ENCODE results near the gene FANCC.
A peak's percentile ranks its signal among the peaks of the same experiment; 100 is the strongest.

FANCC gene, protein sequence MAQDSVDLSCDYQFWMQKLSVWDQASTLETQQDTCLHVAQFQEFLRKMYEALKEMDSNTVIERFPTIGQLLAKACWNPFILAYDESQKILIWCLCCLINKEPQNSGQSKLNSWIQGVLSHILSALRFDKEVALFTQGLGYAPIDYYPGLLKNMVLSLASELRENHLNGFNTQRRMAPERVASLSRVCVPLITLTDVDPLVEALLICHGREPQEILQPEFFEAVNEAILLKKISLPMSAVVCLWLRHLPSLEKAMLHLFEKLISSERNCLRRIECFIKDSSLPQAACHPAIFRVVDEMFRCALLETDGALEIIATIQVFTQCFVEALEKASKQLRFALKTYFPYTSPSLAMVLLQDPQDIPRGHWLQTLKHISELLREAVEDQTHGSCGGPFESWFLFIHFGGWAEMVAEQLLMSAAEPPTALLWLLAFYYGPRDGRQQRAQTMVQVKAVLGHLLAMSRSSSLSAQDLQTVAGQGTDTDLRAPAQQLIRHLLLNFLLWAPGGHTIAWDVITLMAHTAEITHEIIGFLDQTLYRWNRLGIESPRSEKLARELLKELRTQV

DNA sequence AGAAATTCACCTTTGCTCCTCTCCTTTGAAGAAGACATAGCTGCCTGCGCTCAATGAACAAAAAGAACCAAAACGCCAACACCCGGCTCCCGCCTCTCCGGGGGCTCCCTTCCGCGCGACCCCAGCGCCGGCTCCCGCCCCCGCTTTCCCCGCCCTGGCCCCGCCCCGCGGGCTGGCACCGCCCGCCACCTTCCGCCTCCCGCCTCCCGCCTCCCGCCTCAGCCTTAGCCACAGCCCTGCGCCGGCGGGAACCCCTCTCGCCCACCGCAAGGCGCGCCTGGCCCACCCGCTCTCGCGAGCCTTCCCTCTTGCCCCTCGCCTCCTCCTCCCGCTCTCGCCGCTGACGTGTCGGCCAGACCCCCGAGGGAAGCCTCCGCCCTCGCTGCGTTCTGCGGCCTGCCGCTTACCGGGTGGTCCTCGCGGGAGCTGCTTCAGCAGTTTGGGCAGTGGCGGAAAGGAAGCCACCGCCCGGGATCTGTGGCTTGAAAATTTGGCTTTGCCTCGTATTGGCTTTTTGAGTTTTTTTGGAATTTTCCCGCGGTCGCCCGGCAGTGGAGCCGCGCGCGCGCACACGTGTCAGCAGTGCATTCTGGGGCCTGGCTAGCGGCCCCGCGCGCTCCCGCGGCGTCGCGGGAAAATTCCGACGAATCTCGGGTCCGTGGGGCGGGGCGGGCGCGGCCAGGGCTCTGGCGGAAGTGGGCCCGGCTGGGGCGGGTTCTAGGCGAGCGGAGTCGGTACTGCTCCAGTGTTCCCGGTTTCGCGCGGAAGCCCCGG lies at the start of gene FANCC:
FANCC (minus strand) TSS at position 591 of the 774 bp plus-strand sequence. CDS start 68,418 bp downstream, outside the sequence.
- peak; percentile 52 to 83 for DNase-seq (ENCODE audit: extremely low read depth in 1 of 2, low read depth in 1 of 2)

DNA sequence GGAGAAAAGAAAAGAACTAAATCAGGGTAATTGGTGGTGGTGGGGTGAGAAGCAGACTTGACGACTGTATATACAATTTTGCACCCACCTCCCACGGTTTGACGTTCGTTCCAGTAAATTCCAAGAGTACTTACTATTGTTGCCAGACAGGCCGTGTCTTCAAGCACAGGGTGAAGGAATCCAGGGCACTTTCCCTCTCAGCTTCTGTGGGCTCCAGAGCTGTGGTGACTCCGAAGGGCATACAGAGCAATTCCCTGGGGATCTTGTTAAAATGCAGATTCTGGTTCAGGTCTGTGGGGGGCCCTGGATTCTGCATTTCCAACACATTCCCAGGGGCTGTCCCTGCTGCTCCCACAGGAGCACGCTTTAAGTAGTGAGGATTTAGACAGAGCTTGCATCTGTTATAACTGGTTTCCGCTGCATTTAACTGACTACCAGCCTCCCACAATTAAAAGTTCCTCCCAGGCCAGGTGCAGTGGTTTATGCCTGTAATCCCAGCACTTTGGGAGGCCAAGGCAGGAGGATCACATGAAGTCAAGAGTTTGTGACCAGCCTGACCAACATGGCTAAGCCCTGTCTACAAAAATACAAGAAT lies 49.3 kb upstream of the FANCC start:
- no peak for DNase-seq (ENCODE audit: extremely low read depth in 1 of 2, low read depth in 1 of 2)

DNA sequence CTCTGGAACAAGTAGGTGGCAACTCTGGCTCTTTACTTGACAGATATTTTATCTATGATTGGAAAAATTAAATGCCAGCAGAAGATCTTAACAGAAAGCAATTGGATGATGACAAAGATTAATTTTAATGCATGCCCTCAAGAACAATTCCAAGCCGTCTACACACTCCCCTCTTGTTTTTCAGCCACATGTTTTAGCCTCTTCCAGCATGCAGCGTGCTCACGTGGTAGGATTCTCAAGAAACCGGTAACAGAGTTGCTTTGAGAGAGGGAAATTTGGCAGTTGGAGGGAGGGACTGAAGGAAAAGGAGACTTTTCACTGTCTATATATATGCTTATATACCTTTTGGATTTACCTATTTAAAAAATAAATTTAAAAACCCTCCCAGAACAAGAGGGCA lies 48.3 kb upstream of the FANCC start:
- DNase-seq (ENCODE audit: extremely low read depth in 1 of 2, low read depth in 1 of 2), result no peak

DNA sequence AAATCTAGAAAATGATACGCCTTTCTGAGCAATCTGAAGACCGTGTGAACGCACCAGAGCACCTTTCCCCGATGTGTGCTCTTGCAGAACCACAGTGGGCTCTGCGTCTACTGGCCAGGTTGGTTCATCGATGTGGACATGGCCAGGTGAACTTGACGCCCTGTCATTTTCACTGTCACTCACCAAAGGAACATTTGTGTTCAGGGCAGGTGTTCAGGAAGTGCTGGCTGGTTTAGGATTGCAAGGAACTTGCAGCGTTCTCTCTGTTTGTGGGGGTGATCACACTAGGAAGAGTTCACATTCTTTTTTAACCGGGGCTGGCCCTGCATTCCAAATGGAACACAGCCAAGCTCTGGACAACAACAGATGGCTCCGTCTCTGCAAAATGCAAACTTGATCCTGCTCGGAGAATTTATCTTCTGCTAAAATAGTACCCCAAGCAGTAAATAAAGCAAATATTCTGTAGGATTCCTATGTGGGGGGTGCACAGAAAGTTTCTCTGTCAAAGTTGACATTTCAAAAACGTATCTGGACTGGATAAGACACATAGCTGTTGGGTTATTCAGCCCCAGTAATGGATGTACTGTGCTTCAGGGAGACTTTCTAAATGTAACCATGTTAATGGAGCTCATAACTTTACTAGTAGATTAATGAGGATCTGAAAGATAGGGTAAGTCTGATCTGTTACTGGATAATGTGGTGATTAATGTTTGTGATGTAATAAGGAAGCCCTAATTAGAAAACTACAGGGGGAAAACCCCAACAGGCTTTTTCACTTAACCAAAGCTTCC lies 45.7 kb upstream of the FANCC start:
- no peak for DNase-seq (ENCODE audit: extremely low read depth in 1 of 2, low read depth in 1 of 2)

DNA sequence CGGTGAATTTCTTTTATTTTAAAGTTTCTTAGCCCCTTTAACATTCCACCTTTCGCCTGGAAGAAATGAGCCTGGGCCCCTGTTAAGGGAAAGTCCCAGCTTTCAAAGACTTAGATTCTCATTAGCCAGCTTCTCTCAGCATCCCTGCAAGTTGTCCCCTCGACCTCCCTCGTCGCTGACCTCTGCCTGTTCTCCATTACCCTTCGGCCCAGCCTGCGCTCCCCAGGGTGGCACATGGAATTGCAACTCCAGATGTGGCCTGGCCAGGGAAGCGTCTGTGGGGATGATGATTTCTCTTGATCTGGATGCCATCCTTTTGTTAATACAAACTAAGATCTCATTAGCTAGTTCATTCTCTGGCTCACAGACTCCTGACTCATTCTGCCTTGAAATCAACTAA lies 43.4 kb upstream of the FANCC start:
- DNase-seq (ENCODE audit: extremely low read depth in 1 of 2, low read depth in 1 of 2), result no peak

DNA sequence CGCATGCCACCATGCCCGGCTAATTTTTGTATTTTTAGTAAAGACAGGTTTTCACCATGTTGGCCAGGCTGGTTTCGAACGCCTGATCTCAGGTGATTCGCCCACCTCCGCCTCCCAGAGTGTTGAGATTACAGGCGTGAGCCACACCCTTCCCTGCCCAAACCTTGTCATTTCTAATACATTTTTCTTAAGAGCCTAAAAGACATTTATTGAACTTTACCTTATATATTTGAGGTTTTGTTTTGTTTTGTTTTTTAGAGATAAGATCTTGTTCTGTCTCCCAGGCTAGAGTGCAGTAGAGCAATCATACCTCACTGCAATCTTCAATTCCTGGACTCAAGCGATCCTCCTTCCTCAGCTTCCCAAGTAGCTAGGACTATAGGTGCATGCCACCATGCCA lies 39.8 kb upstream of the FANCC start:
- no peak for DNase-seq (ENCODE audit: extremely low read depth in 1 of 2, low read depth in 1 of 2)

DNA sequence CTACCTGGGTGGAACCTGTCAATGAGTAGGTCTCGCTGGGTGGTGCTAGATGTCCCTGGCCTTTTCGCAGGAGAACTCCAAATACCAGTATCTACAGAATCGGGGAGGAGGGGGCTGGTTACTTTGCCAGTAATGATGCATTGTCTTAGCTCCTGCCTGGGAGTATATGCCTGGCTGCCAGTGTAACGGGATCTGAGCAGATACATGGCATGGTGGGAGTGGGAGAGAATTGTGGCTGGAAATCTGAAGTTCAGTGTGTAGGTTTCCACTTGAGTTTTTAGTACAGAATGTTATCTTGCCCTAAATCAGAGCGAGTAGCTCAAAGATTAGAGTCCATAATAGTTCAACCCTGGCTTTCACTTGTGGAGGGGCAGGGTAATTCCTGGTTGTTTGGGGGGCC lies 38.0 kb upstream of the FANCC start:
- no peak for DNase-seq (ENCODE audit: extremely low read depth in 1 of 2, low read depth in 1 of 2)

DNA sequence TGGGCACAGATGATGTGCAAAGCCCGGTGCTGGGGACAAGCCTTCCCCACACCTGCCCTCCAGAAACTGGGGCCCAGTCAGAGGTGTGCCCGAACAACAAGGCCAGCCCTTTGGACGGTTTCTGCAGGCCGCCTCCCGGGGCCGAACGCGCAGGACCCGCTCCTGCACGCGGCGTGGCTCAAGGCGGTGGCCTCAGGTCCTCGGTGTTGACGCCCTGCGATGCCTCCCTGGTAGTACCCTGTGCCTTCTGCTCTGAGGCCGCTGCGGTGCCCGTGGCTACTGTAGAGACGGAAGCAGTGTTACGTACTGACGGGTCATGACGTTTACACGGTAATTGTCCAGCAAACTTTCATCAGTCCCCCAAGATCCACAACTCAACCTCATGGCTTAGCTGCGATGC lies 33.5 kb upstream of the FANCC start:
- no peak for DNase-seq (ENCODE audit: extremely low read depth in 1 of 2, low read depth in 1 of 2)

DNA sequence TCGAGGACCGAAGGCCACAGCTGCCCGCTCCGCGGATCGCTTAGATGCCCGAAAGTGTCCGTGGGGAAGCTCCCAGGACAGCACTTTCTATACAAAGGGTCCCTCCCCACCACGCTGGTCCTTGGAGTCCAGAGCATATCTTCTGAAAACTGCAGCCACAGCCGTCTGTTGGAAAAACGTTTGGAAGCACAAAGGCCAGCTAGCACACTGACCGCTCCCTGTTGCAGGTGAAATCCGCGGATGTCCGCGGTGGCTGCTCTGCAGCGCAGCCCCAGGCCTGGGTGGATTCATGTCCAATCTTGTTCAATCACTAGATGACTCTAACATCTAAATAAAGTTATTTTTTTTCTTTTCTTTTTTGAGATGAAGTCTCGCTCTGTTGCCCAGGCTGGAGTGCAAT lies 32.8 kb upstream of the FANCC start:
- DNase-seq (ENCODE audit: extremely low read depth in 1 of 2, low read depth in 1 of 2), result no peak

DNA sequence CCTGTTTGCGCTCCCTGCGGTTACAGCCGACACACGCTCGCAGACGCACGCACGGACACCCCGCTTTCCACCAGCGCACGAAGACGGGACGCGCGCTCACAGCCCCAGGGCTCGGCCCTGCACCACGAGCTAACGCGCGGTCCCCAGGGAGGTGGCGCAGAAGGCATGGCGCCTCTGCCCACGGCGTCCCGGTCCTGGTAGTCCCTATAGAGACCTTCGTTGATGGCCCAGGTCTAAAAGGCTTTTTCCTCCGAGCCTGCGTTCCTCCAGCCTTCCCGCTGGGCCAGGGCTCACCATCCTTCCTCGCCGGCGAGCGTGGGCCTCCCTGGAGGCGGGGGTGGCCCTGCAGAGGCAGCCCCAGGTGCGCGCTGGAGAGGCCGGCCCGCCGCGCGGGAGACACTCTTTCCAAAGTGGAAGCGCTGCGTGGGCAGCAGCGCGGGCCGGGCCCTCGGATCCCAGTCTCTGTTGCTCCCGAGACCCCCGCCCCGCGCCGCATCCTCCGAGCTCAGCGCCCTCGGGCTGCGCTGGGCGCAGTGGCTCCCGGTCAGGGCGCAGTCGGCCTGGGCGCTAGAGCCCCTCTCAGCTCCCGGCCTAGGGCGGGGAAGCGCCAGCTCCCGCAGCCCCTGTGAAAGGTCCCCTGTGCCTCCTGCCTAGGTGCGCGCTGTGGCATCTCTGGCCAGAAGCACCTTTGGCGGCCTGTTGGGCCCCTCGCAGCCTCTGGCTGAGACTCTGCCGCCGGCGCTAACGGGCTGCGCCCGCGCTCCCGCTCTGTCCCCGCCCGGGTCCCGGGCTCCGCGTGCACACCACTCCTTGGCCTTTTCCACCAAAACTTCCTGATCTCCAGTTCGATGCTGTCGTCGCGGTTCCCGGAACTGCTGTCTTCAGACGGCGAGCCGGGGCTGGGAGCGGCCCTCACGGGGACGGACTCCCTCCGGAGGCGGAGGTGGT lies 31.9 kb upstream of the FANCC start:
- no peak for DNase-seq (ENCODE audit: extremely low read depth in 1 of 2, low read depth in 1 of 2)

DNA sequence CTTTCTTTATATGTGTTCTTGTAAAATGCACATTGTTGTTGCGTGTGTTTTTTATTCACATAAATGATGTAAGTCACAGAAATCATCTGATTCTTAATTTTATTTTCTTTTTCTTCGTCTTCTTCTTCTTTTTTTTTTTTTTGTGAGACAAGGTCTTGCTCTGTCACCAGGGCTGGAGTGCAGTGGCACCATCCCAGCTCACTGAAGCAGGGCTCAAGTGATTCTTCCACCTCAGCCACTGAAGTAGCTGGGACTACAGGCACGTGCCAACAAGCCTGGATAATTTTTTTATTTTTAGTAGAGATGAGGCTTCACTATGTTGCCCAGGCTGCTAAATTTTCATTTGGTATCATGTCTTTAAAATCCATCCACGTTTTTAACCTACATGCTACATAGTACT lies 28.5 kb upstream of the FANCC start:
- no peak for DNase-seq (ENCODE audit: extremely low read depth in 1 of 2, low read depth in 1 of 2)

DNA sequence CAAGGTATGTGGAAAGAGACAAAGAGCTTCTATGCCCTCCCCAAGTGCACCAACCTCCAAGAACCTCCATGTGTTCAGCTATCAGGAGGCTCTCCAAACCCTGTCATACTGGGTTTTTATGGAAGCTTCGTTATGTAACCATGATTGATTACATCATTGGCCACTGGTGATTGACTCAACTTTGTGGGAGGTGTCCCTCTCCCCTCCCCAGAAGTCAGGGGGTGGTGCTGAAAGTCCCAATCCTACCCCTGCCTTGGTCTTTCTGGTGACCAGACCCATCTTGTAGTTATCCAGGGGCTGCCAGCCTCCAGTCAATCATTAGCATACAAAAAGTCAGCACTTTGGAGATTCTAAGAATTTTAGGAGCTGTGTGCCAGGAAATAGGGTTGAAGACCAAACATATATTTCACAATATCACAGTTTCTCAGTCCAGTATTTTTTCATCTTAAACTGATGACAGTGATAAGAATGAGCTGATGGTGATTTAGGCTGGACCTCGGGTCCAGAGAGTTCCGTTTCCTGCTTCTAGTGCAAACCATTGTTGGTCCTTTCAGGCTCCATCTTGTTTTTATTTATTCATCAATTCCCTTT lies 27.3 kb upstream of the FANCC start:
- no peak for DNase-seq (ENCODE audit: extremely low read depth in 1 of 2, low read depth in 1 of 2)

DNA sequence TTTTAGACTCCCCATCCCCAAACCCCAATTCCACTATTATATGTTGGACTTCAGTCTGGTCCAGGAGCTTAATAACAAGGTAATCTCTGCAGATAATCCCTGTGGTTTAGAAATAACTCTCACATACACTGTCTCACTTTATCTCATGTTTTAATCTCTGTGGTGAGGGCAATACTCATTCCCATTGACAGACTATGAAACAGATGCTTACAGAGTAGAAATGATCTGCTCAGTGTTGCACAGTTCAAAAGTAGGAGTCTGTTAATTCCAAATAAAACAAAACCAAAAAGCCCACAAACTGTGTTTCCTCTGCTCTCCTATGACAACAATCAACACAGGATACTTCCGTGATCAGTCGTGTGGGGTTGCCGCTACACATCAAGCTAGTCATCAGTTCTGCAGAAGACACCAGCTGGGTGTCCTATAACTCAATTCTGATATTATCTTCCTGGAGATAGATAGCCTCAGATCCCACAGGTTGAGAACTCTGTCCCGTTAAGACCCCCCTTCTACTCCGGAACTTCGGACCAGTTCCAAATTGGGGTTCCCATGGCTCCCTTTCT lies 26.3 kb upstream of the FANCC start:
- DNase-seq (ENCODE audit: extremely low read depth in 1 of 2, low read depth in 1 of 2), result no peak

DNA sequence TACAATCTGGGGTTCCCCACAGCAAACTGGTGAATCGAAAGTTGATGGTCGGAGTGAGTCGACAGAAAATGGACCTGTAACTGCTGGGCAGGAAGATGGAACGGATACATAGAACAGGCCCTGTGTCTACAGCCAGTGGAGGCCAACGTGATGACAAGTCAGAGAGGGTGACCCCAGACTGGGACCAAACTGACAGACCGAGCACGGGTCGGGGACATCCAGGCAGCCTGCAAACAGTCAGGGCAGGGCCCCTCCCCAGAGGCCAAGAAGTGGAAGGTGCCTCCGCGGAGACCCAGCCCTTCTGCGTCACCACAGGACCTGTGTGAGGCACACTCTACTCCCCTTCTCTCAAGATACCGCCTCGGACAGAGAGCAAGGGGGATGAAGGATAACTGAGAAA lies 25.1 kb upstream of the FANCC start:
- DNase-seq (ENCODE audit: extremely low read depth in 1 of 2, low read depth in 1 of 2), result no peak

DNA sequence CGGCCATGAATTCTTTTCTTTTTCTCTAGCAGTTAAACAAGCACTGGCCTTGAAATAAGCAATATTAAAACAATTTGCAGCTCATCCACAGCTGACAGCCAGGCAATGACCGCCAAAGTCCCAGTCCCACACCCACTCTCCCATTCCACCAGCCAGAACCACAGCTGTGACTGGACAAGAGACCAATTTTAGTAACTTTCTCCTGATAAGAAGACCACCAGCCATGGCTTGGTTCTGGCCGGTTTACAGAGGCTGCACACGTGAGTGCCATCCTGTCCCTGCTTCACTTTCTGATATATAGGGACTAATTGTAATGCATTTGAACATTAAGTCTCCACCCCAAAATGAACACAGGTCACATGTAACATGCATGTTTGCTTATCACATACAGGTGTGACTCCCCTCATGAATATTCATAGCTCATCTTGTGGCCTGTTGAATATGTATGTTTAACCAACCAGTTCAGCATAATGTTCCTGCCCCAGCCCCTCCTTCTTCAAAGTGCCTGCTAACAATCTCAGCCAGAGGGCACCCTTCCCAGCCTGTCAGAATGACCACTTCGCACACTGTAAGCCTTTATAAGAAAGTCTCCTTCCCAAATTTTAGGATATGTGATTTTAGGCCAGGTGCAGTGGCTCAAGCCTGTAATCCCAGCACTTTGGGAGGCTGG lies 23.9 kb upstream of the FANCC start:
- no peak for DNase-seq (ENCODE audit: extremely low read depth in 1 of 2, low read depth in 1 of 2)

DNA sequence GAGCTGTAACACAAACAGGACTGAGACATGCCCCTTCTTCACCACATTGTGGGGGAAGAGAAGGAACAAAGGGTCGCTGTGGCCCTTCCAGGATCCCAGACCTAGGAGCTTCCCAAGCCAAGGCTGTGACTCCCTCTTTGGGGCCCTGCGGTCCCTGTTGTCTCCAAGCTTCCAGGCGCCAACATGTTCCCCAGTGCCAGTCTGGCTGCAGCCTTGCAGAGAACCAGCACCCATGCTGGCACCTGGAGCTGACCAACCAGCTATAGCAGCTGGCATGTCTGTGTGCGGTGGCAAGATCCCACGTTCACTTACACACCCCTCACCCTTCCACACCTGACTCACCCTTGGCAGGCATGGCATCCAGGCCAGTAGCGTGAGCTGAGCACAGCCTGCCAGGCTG lies 20.7 kb upstream of the FANCC start:
- no peak for DNase-seq (ENCODE audit: extremely low read depth in 1 of 2, low read depth in 1 of 2)

DNA sequence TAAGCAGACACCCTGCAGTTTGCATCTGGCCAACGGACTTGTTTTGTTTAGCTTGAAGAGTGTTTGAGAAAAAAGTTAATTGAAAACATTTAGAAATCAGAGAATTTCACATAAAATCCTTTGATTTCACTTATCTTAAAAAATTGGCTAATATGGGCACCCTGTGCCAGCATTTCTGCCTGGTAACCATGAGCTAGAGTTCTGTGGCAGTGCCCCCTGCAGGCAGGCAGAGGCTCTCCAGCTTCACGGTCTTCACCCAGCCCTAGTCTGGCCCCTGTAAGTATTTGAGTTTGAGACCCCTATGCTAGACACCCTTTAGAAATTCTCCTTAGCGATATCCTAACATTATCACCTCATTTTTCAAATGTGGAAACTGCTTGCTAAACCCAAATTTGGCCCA lies 18.8 kb upstream of the FANCC start:
- DNase-seq (ENCODE audit: extremely low read depth in 1 of 2, low read depth in 1 of 2), result peak in 1 of 2 donors; percentile 9

DNA sequence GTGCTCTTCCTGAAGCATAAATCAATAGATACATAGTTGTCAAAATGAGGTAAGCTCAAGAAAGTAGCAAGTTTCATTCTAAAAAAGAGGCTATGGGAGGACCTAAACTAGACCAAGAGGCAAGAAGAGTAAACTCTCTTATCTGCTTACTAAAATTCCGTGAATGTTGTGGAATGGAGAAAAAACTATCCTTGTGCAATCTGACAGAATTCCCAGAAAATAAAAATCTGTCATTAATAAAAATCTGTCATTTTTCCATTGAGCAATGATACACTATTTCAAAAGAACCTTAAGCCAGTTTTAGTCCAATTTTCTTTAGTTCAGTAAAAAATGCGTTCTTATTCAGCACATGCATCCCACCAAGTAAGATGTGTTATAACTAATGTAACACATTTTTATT lies 15.9 kb upstream of the FANCC start:
- DNase-seq (ENCODE audit: extremely low read depth in 1 of 2, low read depth in 1 of 2), result no peak

Data from activated CD8-positive, alpha-beta memory T cell treated with anti-CD3 and anti-CD28 coated beads for 1 hour (primary cell).